Neural crest cell (in vitro differentiated cells): ENCODE measurements around the gene KRT85. TPM values are rescaled to one million over a fixed set of nuclear protein-coding genes. Genes with fewer than 3 reads are reported as not detected.

Source experiments
- DNase-seq: peaks from one replicate; pipeline ENCODE4 v3.0.0; 2021; ENCODE audit warnings: low read depth, mixed read lengths, low spot score
- H3K27ac Mint-ChIP-seq: one replicate; pipeline ENCODE4 v1.8.0; 2021; ENCODE audit warnings: mild to moderate bottlenecking, mixed read lengths; ENCODE audit not compliant: unreplicated experiment
- H3K27me3 Mint-ChIP-seq: 2 replicates; pipeline ENCODE4 v1.8.0; 2021; ENCODE audit warnings: low read depth, mild to moderate bottlenecking, mixed read lengths
- H3K36me3 Mint-ChIP-seq: 2 replicates; pipeline ENCODE4 v1.8.0; 2021; ENCODE audit warnings: low read depth, mild to moderate bottlenecking, mixed read lengths
- H3K4me1 Mint-ChIP-seq: 2 replicates; pipeline ENCODE4 v1.8.0; 2021; ENCODE audit warnings: mixed read lengths
- H3K4me3 Mint-ChIP-seq: one replicate; pipeline ENCODE4 v1.8.0; 2021; ENCODE audit warnings: mild to moderate bottlenecking, mixed read lengths
- H3K9me3 Mint-ChIP-seq: 2 replicates; pipeline ENCODE4 v1.8.0; 2021; ENCODE audit warnings: mixed read lengths
- CTCF ChIP-seq: fragments of 200-600 bp; sonication (generic); conservative IDR thresholded peaks from 2 replicates; pipeline ENCODE4 v1.5.0; 2021; ENCODE audit warnings: antibody characterized with exemption, mild to moderate bottlenecking
- total RNA-seq: library from RNA; stranded (reverse); gene quantifications from 2 replicates; pipeline ENCODE4 v1.2.1, GENCODE V29; 2021

Gene KRT85
- total RNA-seq, 1 donor from 2014 or later: not detected

DNA sequence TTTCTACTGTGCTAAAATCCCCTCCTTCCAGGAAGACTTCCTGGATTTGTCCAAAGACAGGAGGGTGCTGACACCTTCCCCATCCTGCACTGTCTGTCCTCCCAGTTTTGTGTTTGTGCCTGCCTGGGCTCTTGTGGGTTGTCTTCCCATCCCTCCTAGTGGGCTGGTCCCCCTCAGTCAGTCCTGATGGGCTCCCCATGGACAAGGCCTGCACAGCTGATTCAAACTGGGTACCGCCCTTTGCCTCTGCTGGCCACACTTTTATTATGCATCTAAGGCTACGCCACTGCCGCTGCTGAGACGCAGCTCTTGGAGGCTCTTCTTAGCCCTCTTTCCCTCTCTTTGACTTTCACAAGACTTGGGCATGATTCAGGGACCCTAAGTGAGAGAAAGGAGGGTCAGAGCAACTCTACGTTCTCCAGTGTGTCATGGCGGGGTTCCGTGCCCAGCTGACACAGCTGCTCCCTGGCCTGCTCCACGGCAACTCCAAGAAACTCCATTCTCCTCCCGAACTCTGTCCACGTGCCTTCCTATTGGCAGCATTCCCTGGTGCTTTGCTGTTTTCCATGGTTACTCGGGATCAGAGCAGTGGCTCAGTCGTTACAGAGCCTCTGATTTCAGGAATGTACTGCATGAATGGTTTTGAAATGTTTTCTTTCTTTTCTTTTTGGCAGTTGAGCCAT is 3.8 kb upstream of the KRT85 start:
- no peak for TF ChIP-seq CTCF
- Mint-ChIP-seq H3K4me1 (peaks cover 8% of the 10 kb centered on the region), H3K9me3 (no peaks in the 10 kb centered on the region), H3K27me3 (peaks cover 14% of the 10 kb centered on the region), H3K4me3 (no peak overlapping the region), H3K27ac (peak overlapping the region; percentile 93), H3K36me3 (no peaks in the 10 kb centered on the region)
- DNase-seq: no peak

DNA sequence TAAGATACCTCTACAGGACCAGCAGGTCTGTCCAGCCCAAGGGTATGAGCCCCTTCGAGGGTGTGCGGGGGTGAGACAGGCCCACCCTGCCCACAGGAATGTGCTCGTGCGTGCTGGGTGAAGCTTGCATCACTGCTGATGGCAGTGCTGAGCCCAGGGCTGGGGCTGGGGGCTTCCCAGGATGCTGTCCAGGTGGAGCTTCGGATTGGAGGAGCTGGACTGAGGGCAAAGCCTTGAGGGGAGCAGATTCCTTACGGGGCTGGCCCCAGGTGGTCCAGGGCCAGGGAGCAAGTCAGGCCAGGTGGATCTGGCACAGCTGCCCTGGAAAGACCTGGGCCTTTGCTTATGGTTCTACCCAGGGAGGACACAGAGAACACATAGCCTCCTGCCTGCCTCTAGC is 2.5 kb upstream of the KRT85 start:
- no peaks in the 10 kb centered on the region for H3K36me3 Mint-ChIP-seq
- no peak overlapping the region for H3K27ac Mint-ChIP-seq
- H3K9me3 Mint-ChIP-seq: no peaks in the 10 kb centered on the region
- H3K27me3 Mint-ChIP-seq: peaks cover 14% of the 10 kb centered on the region
- peaks cover 8% of the 10 kb centered on the region for H3K4me1 Mint-ChIP-seq
- TF ChIP-seq CTCF: no peak
- DNase-seq: no peak
- H3K4me3 Mint-ChIP-seq: no peak overlapping the region

DNA sequence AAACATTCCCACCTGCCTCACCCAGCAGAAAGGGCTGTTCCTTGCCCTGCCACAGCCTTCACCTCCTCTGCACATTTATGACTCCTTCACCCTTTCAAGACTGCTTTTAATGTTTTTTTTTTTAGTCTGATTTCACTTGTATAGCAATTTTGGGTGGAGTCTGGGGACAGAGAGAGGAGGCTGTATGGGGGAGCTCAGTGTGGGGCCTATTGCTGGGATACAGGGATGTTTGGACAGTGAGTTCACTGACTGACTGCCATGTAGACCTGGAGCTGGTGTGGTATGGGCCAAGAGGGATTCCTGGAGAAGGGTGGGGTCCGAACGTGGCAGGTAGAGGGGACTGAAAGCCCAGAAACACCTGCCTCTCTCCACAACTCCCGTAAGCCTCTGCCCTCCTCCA is 1.9 kb upstream of the KRT85 start:
- Mint-ChIP-seq H3K27me3 (peaks cover 14% of the 10 kb centered on the region), H3K36me3 (no peaks in the 10 kb centered on the region), H3K27ac (no peak overlapping the region), H3K9me3 (no peaks in the 10 kb centered on the region), H3K4me1 (peaks cover 8% of the 10 kb centered on the region), H3K4me3 (no peak overlapping the region)
- TF ChIP-seq CTCF: no peak
- no peak for DNase-seq

GRCh38 chr12:52368508-52368907 is 1.2 kb upstream of the KRT85 start:
- no peaks in the 10 kb centered on the region for H3K36me3 Mint-ChIP-seq
- peaks cover 8% of the 10 kb centered on the region for H3K4me1 Mint-ChIP-seq
- H3K27ac Mint-ChIP-seq: no peak overlapping the region
- peaks cover 14% of the 10 kb centered on the region for H3K27me3 Mint-ChIP-seq
- no peak for TF ChIP-seq CTCF
- no peak overlapping the region for H3K4me3 Mint-ChIP-seq
- DNase-seq: no peak
- no peaks in the 10 kb centered on the region for H3K9me3 Mint-ChIP-seq

DNA sequence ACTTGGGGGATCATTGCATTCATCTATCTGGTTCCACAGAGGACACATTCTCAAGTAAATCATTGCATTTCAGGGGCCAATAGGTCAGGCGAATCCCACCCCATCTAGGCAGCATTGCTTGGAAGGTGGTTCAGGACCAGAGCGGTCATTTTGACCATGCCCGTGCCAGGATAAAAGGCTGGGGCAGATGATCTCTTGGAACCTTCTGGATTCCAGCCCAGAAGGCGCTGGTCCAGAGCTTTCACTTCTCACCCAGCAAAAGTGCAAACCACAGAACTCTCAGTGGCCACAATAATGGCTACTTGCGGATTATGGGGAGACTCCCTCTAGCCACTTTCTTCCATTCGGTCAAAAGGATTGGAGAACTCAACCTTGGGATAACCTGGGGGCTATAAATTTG is 595 bp upstream of the KRT85 start:
- DNase-seq: no peak
- Mint-ChIP-seq H3K4me3 (no peak overlapping the region), H3K4me1 (peaks cover 8% of the 10 kb centered on the region), H3K36me3 (no peaks in the 10 kb centered on the region), H3K9me3 (no peaks in the 10 kb centered on the region), H3K27me3 (peaks cover 14% of the 10 kb centered on the region), H3K27ac (no peak overlapping the region)
- TF ChIP-seq CTCF: no peak
